Vein endothelial cell (primary cell): ENCODE data around the gene NBPF11. TPM values are rescaled to one million over a fixed set of nuclear protein-coding genes. Genes with fewer than 3 reads are reported as not detected.

ENCODE experiments used
- small RNA-seq: library from RNA; depleted of rRNA; stranded (forward); fragments of <200 nt; gene quantifications from one replicate; pipeline ENCODE3, GENCODE V24; 2012
- total RNA-seq: library from RNA; depleted of rRNA; stranded (reverse); fragments of >200 nt; gene quantifications from 2 replicates; pipeline ENCODE4 v1.2.3, GENCODE V29; 2012

Gene NBPF11, protein sequence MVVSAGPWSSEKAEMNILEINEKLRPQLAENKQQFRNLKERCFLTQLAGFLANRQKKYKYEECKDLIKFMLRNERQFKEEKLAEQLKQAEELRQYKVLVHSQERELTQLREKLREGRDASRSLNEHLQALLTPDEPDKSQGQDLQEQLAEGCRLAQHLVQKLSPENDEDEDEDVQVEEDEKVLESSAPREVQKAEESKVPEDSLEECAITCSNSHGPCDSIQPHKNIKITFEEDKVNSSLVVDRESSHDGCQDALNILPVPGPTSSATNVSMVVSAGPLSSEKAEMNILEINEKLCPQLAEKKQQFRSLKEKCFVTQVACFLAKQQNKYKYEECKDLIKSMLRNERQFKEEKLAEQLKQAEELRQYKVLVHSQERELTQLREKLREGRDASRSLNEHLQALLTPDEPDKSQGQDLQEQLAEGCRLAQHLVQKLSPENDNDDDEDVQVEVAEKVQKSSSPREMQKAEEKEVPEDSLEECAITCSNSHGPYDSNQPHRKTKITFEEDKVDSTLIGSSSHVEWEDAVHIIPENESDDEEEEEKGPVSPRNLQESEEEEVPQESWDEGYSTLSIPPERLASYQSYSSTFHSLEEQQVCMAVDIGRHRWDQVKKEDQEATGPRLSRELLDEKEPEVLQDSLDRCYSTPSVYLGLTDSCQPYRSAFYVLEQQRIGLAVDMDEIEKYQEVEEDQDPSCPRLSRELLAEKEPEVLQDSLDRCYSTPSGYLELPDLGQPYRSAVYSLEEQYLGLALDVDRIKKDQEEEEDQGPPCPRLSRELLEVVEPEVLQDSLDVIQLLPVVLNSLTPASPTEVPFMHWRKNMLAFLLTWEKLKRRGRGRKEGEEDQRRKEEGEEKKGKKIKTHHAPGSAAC
- total RNA-seq, result 4.6 and 4.8 TPM in 2 replicates

DNA sequence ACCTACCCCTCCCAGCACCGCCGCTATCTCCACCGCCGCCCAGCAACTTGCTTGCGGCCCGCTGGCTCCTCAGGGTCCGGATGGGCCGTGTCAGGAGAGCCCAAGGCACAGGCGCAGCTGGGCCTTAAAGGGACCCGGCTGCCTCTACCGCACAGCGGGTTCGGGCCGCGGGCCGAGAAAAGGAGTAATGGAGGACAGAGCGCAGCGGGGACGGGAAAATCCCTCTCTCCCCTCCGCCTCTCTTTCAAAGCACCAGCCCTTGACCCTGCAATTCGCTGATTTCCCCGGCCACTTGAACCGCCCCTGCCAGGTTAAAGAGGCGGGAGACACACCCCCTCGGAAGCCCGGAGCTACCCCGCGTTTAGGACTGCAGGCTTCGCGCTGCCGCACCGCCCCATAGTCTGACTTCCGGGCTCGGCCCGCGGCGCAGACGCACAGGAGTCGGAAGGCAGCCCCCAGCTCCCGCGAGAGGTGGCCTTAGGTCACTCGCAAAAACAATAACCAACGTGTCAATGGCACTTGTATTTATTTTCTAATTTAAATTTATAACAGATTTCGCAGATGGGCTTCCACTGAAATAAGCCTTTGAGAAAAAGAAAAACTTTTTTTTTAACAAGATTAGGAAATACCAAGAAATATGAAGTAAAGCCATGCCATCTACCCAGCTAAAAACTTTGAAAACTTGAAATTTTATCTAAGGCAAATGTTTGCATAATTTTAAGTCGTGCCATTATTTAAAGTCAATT, at the start of gene NBPF11:
Gene NBPF11 (minus strand): TSS at position 371 of the 746 bp plus-strand sequence. CDS start 25,278 bp downstream, outside the sequence.

Small RNA genes lying within 50 kb of the gene (small RNA-seq; reads per million reads assigned to genes)
- gene RNA5SP57, result not detected

Other genes starting within 250 kb of the NBPF11 start
- gene GJA8, start 249.5 kb downstream of the NBPF11 start, total RNA-seq, result not detected in 2 replicates
- 7.8 and 22.3 TPM in 2 replicates for gene GPR89B, start 223.9 kb downstream of the NBPF11 start, total RNA-seq